RWPE2 (cell line): ENCODE data around the gene SLC38A4.

ENCODE experiments used
- ATAC-seq: fragments of 200-7000 bp; cut with Tn5 transposase; 3 replicates; pipeline ENCODE4 v1.9.1; 2021; ENCODE audit warnings: low read depth
- DNase-seq: peaks from one replicate; pipeline ENCODE4 v3.0.0-alpha.2; 2020; ENCODE audit warnings: low spot score
- H3K27ac ChIP-seq: fragments of 450-650 bp; 2 replicates; pipeline ENCODE4 v1.5.1; 2017; ENCODE audit warnings: mild to moderate bottlenecking; ENCODE audit not compliant: poor library complexity, severe bottlenecking
- H3K27me3 ChIP-seq: fragments of 250-450 bp; sonication (Bioruptor Pico); 2 replicates; pipeline ENCODE4 v1.5.1; 2021; ENCODE audit warnings: mild to moderate bottlenecking, moderate library complexity; ENCODE audit not compliant: insufficient read depth, poor library complexity, severe bottlenecking
- H3K36me3 ChIP-seq: fragments of 250-450 bp; sonication (Bioruptor Pico); 2 replicates; pipeline ENCODE4 v1.5.1; 2020; ENCODE audit warnings: low read depth, mild to moderate bottlenecking, moderate library complexity
- H3K4me1 ChIP-seq: fragments of 250-450 bp; sonication (Bioruptor Pico); 2 replicates; pipeline ENCODE4 v1.5.1; 2021; ENCODE audit warnings: mild to moderate bottlenecking, moderate library complexity; ENCODE audit not compliant: insufficient read depth, poor library complexity, severe bottlenecking
- H3K4me3 ChIP-seq: fragments of 250-450 bp; sonication (Bioruptor Pico); 2 replicates; pipeline ENCODE4 v1.5.1; 2021; ENCODE audit warnings: mild to moderate bottlenecking, moderate library complexity; ENCODE audit not compliant: severe bottlenecking
- H3K9me3 ChIP-seq: fragments of 250-450 bp; sonication (Bioruptor Pico); 2 replicates; pipeline ENCODE4 v1.5.1; 2021; ENCODE audit warnings: mild to moderate bottlenecking, moderate library complexity; ENCODE audit not compliant: severe bottlenecking
- CTCF ChIP-seq: fragments of 450-650 bp; IDR thresholded peaks from one replicate; pipeline ENCODE4 v1.5.1; 2017; ENCODE audit warnings: mild to moderate bottlenecking, moderate library complexity; ENCODE audit not compliant: poor library complexity, severe bottlenecking

SLC38A4 gene

GRCh38 chr12:46798648-46799047 is 27.1 kb downstream of the SLC38A4 start:
- Histone ChIP-seq H3K9me3 (no peaks in the 10 kb centered on the region), H3K4me3 (no peak overlapping the region), H3K36me3 (no peaks in the 10 kb centered on the region), H3K27ac (no peak overlapping the region), H3K4me1 (no peaks in the 10 kb centered on the region), H3K27me3 (no peaks in the 10 kb centered on the region)
- no peak for DNase-seq
- no peak for ATAC-seq
- no peak for TF ChIP-seq CTCF

- TF ChIP-seq CTCF: no peak
- Histone ChIP-seq H3K4me1 (no peaks in the 10 kb centered on the region), H3K27me3 (no peaks in the 10 kb centered on the region)
Measured at GRCh38 chr12:46798056-46798455, 27.7 kb downstream of the SLC38A4 start.

GRCh38 chr12:46795988-46796387 is 29.8 kb downstream of the SLC38A4 start:
- DNase-seq (no peak), ATAC-seq (no peak)
- no peak for TF ChIP-seq CTCF

More at GRCh38 chr12:46798056-46798455, 27.7 kb downstream of the SLC38A4 start:
- DNase-seq (no peak), ATAC-seq (no peak)
- H3K4me3 ChIP-seq: no peak overlapping the region
- H3K9me3 ChIP-seq: no peaks in the 10 kb centered on the region
- no peak overlapping the region for H3K27ac ChIP-seq
- H3K36me3 ChIP-seq: no peaks in the 10 kb centered on the region

GRCh38 chr12:46794593-46795190 is 31.1 kb downstream of the SLC38A4 start:
- H3K4me3 ChIP-seq: no peak overlapping the region
- ATAC-seq (no peak), DNase-seq (no peak)
- H3K27ac ChIP-seq: no peak overlapping the region
- H3K27me3 ChIP-seq: no peaks in the 10 kb centered on the region
- H3K9me3 ChIP-seq: no peaks in the 10 kb centered on the region
- no peak for TF ChIP-seq CTCF
- H3K4me1 ChIP-seq: no peaks in the 10 kb centered on the region
- no peaks in the 10 kb centered on the region for H3K36me3 ChIP-seq

More at GRCh38 chr12:46795988-46796387, 29.8 kb downstream of the SLC38A4 start:
- Histone ChIP-seq H3K27me3 (no peaks in the 10 kb centered on the region), H3K4me3 (no peak overlapping the region), H3K9me3 (no peaks in the 10 kb centered on the region), H3K36me3 (no peaks in the 10 kb centered on the region), H3K27ac (no peak overlapping the region), H3K4me1 (no peaks in the 10 kb centered on the region)

GRCh38 chr12:46792925-46793324 is 32.9 kb downstream of the SLC38A4 start:
- TF ChIP-seq CTCF: no peak
- ATAC-seq: no peak
- no peaks in the 10 kb centered on the region for H3K9me3 ChIP-seq
- no peaks in the 10 kb centered on the region for H3K27me3 ChIP-seq
- H3K27ac ChIP-seq: no peak overlapping the region
- H3K4me1 ChIP-seq: peaks cover 11% of the 10 kb centered on the region
- DNase-seq: no peak
- H3K4me3 ChIP-seq: no peak overlapping the region
- no peaks in the 10 kb centered on the region for H3K36me3 ChIP-seq
